K562 (cell line): ENCODE results near the gene SGMS1. TPM values are rescaled to one million over a fixed set of nuclear protein-coding genes. Genes with fewer than 3 reads are reported as not detected.
A peak's percentile ranks its signal among the peaks of the same experiment; 100 is the strongest.

Source experiments
- FOS ChIP-seq: IDR thresholded peaks from 3 replicates; pipeline ENCODE4 v1.6.1; 2011; ENCODE audit not compliant: insufficient read length; ENCODE audit errors: extremely low read depth
- IFI16 ChIP-seq: fragments of 250-450 bp; sonication (Bioruptor Pico); IDR thresholded peaks from 2 replicates; pipeline ENCODE4 v2.1.2; 2022; ENCODE audit warnings: mild to moderate bottlenecking, inconsistent platforms
- JUNB ChIP-seq: fragments of 450-650 bp; formaldehyde crosslinking; conservative IDR thresholded peaks from 2 replicates; pipeline ENCODE4 v1.4.0; 2020; ENCODE audit warnings: mild to moderate bottlenecking
- MNT ChIP-seq, 2 experiments: fragments of 450-650 bp; conservative IDR thresholded peaks; 2 replicates each; pipeline ENCODE4 v1.6.1; 2017; ENCODE audit warnings: mild to moderate bottlenecking in 2 of 2, moderate library complexity in 2 of 2
- NFE2 ChIP-seq: IDR thresholded peaks from 2 replicates; pipeline ENCODE4 v1.6.1; 2014; ENCODE audit warnings: antibody characterized with exemption, low read depth
- NFE2L1 ChIP-seq: fragments of 450-650 bp; IDR thresholded peaks from 2 replicates; pipeline ENCODE4 v1.6.1; 2016; ENCODE audit warnings: missing genetic modification characterization, low read depth, mild to moderate bottlenecking, missing compliant biosample characterization, moderate library complexity, borderline replicate concordance
- PBX2 ChIP-seq, 2 experiments: IDR thresholded peaks in 1 of 2; conservative IDR thresholded peaks in 1 of 2; 2 replicates each; pipeline ENCODE4 v1.6.1; 2016; ENCODE audit warnings: low read depth in 2 of 2, mild to moderate bottlenecking in 1 of 2, missing compliant biosample characterization in 1 of 2, missing genetic modification characterization in 1 of 2, moderate library complexity in 1 of 2
- THRAP3 ChIP-seq: fragments of 450-650 bp; IDR thresholded peaks from 2 replicates; pipeline ENCODE4 v1.6.1; 2016; ENCODE audit warnings: mild to moderate bottlenecking, inconsistent platforms, borderline replicate concordance
- ZMIZ1 ChIP-seq, 2 experiments: fragments of 150-350 bp in 1 of 2; IDR thresholded peaks; 2 replicates each; pipeline ENCODE4 v1.6.1; 2012 to 2016; ENCODE audit warnings: low read depth in 2 of 2, low read length in 2 of 2, mild to moderate bottlenecking in 1 of 2, moderate library complexity in 1 of 2
- ZNF407 ChIP-seq: fragments of 450-650 bp; IDR thresholded peaks from 2 replicates; pipeline ENCODE4 v1.6.1; 2016; ENCODE audit warnings: low read depth
- polyA plus RNA-seq, 8 experiments: library from polyadenylated mRNA; depleted of rRNA in 4 of 8; stranded (reverse) in 5 of 8; unstranded in 3 of 8; fragments of >200 nt; fragmentation: Nextera tagmentation in 2 of 8; fragmentation: Illumina TruSeq in 1 of 8; extraction: Ambion mirVana in 2 of 8; extraction: Trizol in 1 of 8; gene quantifications; 2 replicates each; pipeline versions ENCODE4 v1.2.1 to v1.2.3, GENCODE V29; 2011 to 2014; ENCODE audit warnings: inconsistent platforms in 1 of 8, missing spikeins in 1 of 8
- total RNA-seq, 7 experiments: library from RNA; depleted of rRNA in 6 of 7; stranded (reverse); fragments of >200 nt in 6 of 7; fragmentation: Illumina TruSeq in 2 of 7; extraction: Trizol in 2 of 7; gene quantifications; 2 replicates each; pipeline versions ENCODE4 v1.2.1 to v1.2.3, GENCODE V29; 2011 to 2021; ENCODE audit warnings: low replicate concordance in 1 of 7

The SGMS1 gene
- total and polyA plus RNA-seq, 9 of the 15 experiments (the other 6 are each of a cell fraction or from before 2014, with no cell fraction given), result 22.6 to 232 (median 82.2) TPM

GRCh38 chr10:50275650-50276235, 348.0 kb downstream of the SGMS1 start (continued):
- no peak for TF ChIP-seq PBX2 (CRISPR knock-in tag; IDR thresholded peaks at IDR 0.05; ENCODE audit: low read depth)
- TF ChIP-seq PBX2 (tag; conservative IDR thresholded peaks at IDR 0.05; ENCODE audit: low read depth), result peak; percentile 90
- no peak for TF ChIP-seq NFE2
- no peak for TF ChIP-seq THRAP3
- TF ChIP-seq JUNB (CRISPR knock-in tag), result no peak
- TF ChIP-seq FOS, result no peak
- TF ChIP-seq ZMIZ1 (IDR thresholded peaks at IDR 0.05; ENCODE audit: low read depth in 2 of 2, low read length in 2 of 2), result no peak
- no peak for TF ChIP-seq IFI16 (CRISPR knock-in tag)
- TF ChIP-seq NFE2L1, result no peak
- TF ChIP-seq MNT (conservative IDR thresholded peaks at IDR 0.05), result 0 out of 4 replicates have a peak, but pooled peaks of 1 of the 2 experiments have one; percentile 20
- no peak for TF ChIP-seq ZNF407
